Measurements from ENCODE around the gene TRDMT1. TPM values are rescaled to one million over a fixed set of nuclear protein-coding genes. Genes with fewer than 3 reads are reported as not detected.

Gene TRDMT1
- total RNA-seq, 1 experiment from 2014 or later, result 4.2 TPM

- H3K79me2 ChIP-seq (ENCODE audit: low read depth), result no peaks in the 10 kb centered on the region
- H3K4me1 ChIP-seq (replicated peaks; ENCODE audit: insufficient read depth), result peaks cover 9% of the 10 kb centered on the region
- peak overlapping the region; percentile 86 for H3K4me2 ChIP-seq
- CTCF ChIA-PET, result interaction anchor here (0.9 kb wide), 1 partner anchor 9 kb away, joined by 4 read pairs; no protein-coding TSS in a partner anchor
- no peaks in the 10 kb centered on the region for H3K9me3 ChIP-seq (ENCODE audit: insufficient read depth, low read depth)
- no TSS peak for BruUV-seq (replicated peaks)
- no peaks in the 10 kb centered on the region for H3K36me3 ChIP-seq (ENCODE audit: low read depth)
- DNase-seq, result no peak
- no peaks in the 10 kb centered on the region for H3K9me2 ChIP-seq (ENCODE audit: insufficient read depth)
- H3K27me3 ChIP-seq (ENCODE audit: insufficient read depth, low read depth), result peaks cover 13% of the 10 kb centered on the region; the same call in 1 of the 2 replicates
- TF ChIP-seq EZH2 (IDR thresholded peaks at IDR 0.05; ENCODE audit: low read depth) (no peak), CTCF (conservative IDR thresholded peaks at IDR 0.05) (no peak)
- H3K4me3 ChIP-seq, result peak overlapping the region; percentile 75
- H3K27ac ChIP-seq, result peak overlapping the region; percentile 87
- POLR2A ChIA-PET (ENCODE audit: unreplicated experiment), result interaction anchor here (0.5 to 0.6 kb wide), 2 partner anchors 219 to 365 kb away, joined by 4 to 5 read pairs; no protein-coding TSS in a partner anchor
- H4K20me1 ChIP-seq (ENCODE audit: insufficient read depth), result no peaks in the 10 kb centered on the region
- H2AFZ ChIP-seq, result peak overlapping the region; percentile 85
- intact Hi-C loops (cut with micrococcal nuclease; ENCODE audit: unreplicated experiment), result no loop called here
- peaks cover 14% of the 10 kb centered on the region for H3F3A ChIP-seq (ENCODE audit: insufficient read depth, low read depth)
Measured at GRCh38 chr10:17229016-17229716, 27.7 kb upstream of the TRDMT1 start.

GRCh38 chr10:17228091-17229015 lies 26.9 kb upstream of the TRDMT1 start, which contains the start of gene VIM:
TSS of gene VIM (plus strand) at chr10:17228241. CDS start at chr10:17229423, 1,182 bp downstream.
- intact Hi-C loops (cut with micrococcal nuclease; ENCODE audit: unreplicated experiment), result no loop called here
- CTCF ChIA-PET, result no interaction called here
- Histone ChIP-seq H4K20me1 (ENCODE audit: insufficient read depth) (no peaks in the 10 kb centered on the region), H3K4me3 (peak within 1 kb of the TSS; percentile 39; the same call in 1 of the 2 replicates), H3K36me3 (ENCODE audit: low read depth) (no peaks in the 10 kb centered on the region), H3K27ac (no peak within 1 kb of the TSS), H3K4me1 (replicated peaks; ENCODE audit: insufficient read depth) (peaks cover 9% of the 10 kb centered on the region), H3F3A (ENCODE audit: insufficient read depth, low read depth) (peaks cover 14% of the 10 kb centered on the region), H3K4me2 (peak within 1 kb of the TSS; percentile 86), H3K9me3 (ENCODE audit: insufficient read depth, low read depth) (no peaks in the 10 kb centered on the region), H3K9me2 (ENCODE audit: insufficient read depth) (no peaks in the 10 kb centered on the region), H3K27me3 (ENCODE audit: insufficient read depth, low read depth) (peaks cover 13% of the 10 kb centered on the region; the same call in 1 of the 2 replicates), H2AFZ (no peak within 1 kb of the TSS), H3K79me2 (ENCODE audit: low read depth) (no peaks in the 10 kb centered on the region)
- TF ChIP-seq EZH2 (IDR thresholded peaks at IDR 0.05; ENCODE audit: low read depth), result no peak
- TF ChIP-seq CTCF (conservative IDR thresholded peaks at IDR 0.05), result no peak
- no TSS peak for BruUV-seq (replicated peaks)
- peak; percentile 60 to 72 for DNase-seq
- POLR2A ChIA-PET (ENCODE audit: unreplicated experiment), result interaction anchor here (0.5 to 0.6 kb wide), 2 partner anchors 220 to 364 kb away, joined by 4 to 5 read pairs; no protein-coding TSS in a partner anchor

GRCh38 chr10:17227367-17228090 lies 26.1 kb upstream of the TRDMT1 start:
- peak overlapping the region; percentile 56; the same call in 1 of the 2 replicates for H3K4me2 ChIP-seq
- intact Hi-C loops (cut with micrococcal nuclease; ENCODE audit: unreplicated experiment), result no loop called here

More at GRCh38 chr10:17227367-17228090, 26.1 kb upstream of the TRDMT1 start:
- Histone ChIP-seq H3K9me3 (ENCODE audit: insufficient read depth, low read depth) (no peaks in the 10 kb centered on the region), H3K79me2 (ENCODE audit: low read depth) (no peaks in the 10 kb centered on the region), H4K20me1 (ENCODE audit: insufficient read depth) (no peaks in the 10 kb centered on the region), H3K27me3 (ENCODE audit: insufficient read depth, low read depth) (peaks cover 13% of the 10 kb centered on the region; the same call in 1 of the 2 replicates), H3K9me2 (ENCODE audit: insufficient read depth) (no peaks in the 10 kb centered on the region), H3K4me1 (replicated peaks; ENCODE audit: insufficient read depth) (peaks cover 9% of the 10 kb centered on the region), H3F3A (ENCODE audit: insufficient read depth, low read depth) (peaks cover 14% of the 10 kb centered on the region), H3K27ac (no peak overlapping the region), H3K36me3 (ENCODE audit: low read depth) (no peaks in the 10 kb centered on the region), H3K4me3 (no peak overlapping the region), H2AFZ (no peak overlapping the region)
- ChIA-PET POLR2A (ENCODE audit: unreplicated experiment) (no interaction called here), CTCF (no interaction called here)
- no peak for DNase-seq
- no TSS peak for BruUV-seq (replicated peaks)
- peak; percentile 37; the same call in 1 of the 2 replicates for TF ChIP-seq CTCF (conservative IDR thresholded peaks at IDR 0.05)
- TF ChIP-seq EZH2 (IDR thresholded peaks at IDR 0.05; ENCODE audit: low read depth), result no peak
